GM23338 (cell line): Measurements from ENCODE around the gene LYVE1. TPM values are rescaled to one million over a fixed set of nuclear protein-coding genes. Genes with fewer than 3 reads are reported as not detected.

Experiments
- ATAC-seq: fragments of 200-7000 bp; cut with Tn5 transposase; 3 replicates; pipeline ENCODE4 v1.9.1; 2020
- DNase-seq: peaks from one replicate; pipeline ENCODE4 v3.0.0-alpha.2; 2015; ENCODE audit warnings: low spot score
- H2AFZ ChIP-seq: fragments of 200-600 bp; sonication (generic); 2 replicates; pipeline ENCODE4 v1.8.0; 2016; ENCODE audit warnings: antibody characterized with exemption, mild to moderate bottlenecking, moderate library complexity
- H3F3A ChIP-seq: fragments of 200-600 bp; sonication (generic); replicated peaks from 2 replicates; pipeline ENCODE4 v1.8.0; 2017; ENCODE audit warnings: antibody characterized with exemption, mixed run types, low read depth
- H3K27ac ChIP-seq: fragments of 200-600 bp; sonication (generic); 2 replicates; pipeline ENCODE4 v1.6.1; 2016; ENCODE audit warnings: low read depth
- H3K27me3 ChIP-seq: fragments of 200-600 bp; sonication (generic); 2 replicates; pipeline ENCODE4 v1.8.0; 2016; ENCODE audit warnings: mild to moderate bottlenecking, mixed run types, moderate library complexity; ENCODE audit not compliant: insufficient read depth
- H3K36me3 ChIP-seq: fragments of 200-600 bp; sonication (generic); 2 replicates; pipeline ENCODE4 v1.8.0; 2016; ENCODE audit warnings: mild to moderate bottlenecking; ENCODE audit not compliant: insufficient read depth
- H3K4me1 ChIP-seq: fragments of 200-600 bp; sonication (generic); 2 replicates; pipeline ENCODE4 v1.8.0; 2016; ENCODE audit warnings: mild to moderate bottlenecking, moderate library complexity; ENCODE audit not compliant: insufficient read depth
- H3K4me2 ChIP-seq: fragments of 200-600 bp; sonication (generic); 2 replicates; pipeline ENCODE4 v1.7.1; 2017; ENCODE audit warnings: mixed run types
- H3K4me3 ChIP-seq: fragments of 200-600 bp; sonication (generic); 2 replicates; pipeline ENCODE4 v1.6.1; 2016; ENCODE audit warnings: mixed run types
- H3K79me2 ChIP-seq: fragments of 200-600 bp; sonication (generic); replicated peaks from 2 replicates; pipeline ENCODE4 v1.8.0; 2017; ENCODE audit warnings: mild to moderate bottlenecking; ENCODE audit not compliant: insufficient read depth
- H3K9me2 ChIP-seq: fragments of 200-600 bp; sonication (generic); 2 replicates; pipeline ENCODE4 v1.8.0; 2017; ENCODE audit not compliant: insufficient read depth
- H4K20me1 ChIP-seq: fragments of 200-600 bp; sonication (generic); replicated peaks from 2 replicates; pipeline ENCODE4 v1.8.0; 2017; ENCODE audit warnings: mild to moderate bottlenecking; ENCODE audit not compliant: insufficient read depth
- H3K27ac Mint-ChIP-seq: 2 replicates; pipeline ENCODE4 v1.8.0; 2020; ENCODE audit warnings: inconsistent platforms, mild to moderate bottlenecking, moderate library complexity, mixed read lengths
- H3K27me3 Mint-ChIP-seq: 3 replicates; pipeline ENCODE4 v1.8.0; 2022; ENCODE audit warnings: low read depth, mild to moderate bottlenecking, moderate library complexity, mixed read lengths, inconsistent platforms; ENCODE audit not compliant: insufficient read depth, poor library complexity
- H3K36me3 Mint-ChIP-seq: 3 replicates; pipeline ENCODE4 v1.8.0; 2021; ENCODE audit warnings: low read depth, mild to moderate bottlenecking, inconsistent platforms, moderate library complexity, mixed read lengths
- H3K4me1 Mint-ChIP-seq: 3 replicates; pipeline ENCODE4 v1.8.0; 2020; ENCODE audit warnings: mild to moderate bottlenecking, inconsistent platforms, mixed read lengths
- H3K4me3 Mint-ChIP-seq: 3 replicates; pipeline ENCODE4 v1.8.0; 2021; ENCODE audit warnings: moderate library complexity, mild to moderate bottlenecking, inconsistent platforms, mixed read lengths
- H3K9me3 Mint-ChIP-seq: 3 replicates; pipeline ENCODE4 v1.8.0; 2020; ENCODE audit warnings: moderate library complexity, mild to moderate bottlenecking, inconsistent platforms, mixed read lengths
- CREB1 ChIP-seq: fragments of 250-450 bp; sonication (Bioruptor Pico); IDR thresholded peaks from 2 replicates; pipeline ENCODE4 v1.5.0; 2020; ENCODE audit warnings: low read depth, mild to moderate bottlenecking, moderate library complexity
- EZH2 ChIP-seq: fragments of 200-600 bp; sonication (generic); IDR thresholded peaks from one replicate; pipeline ENCODE4 v1.8.0; 2017; ENCODE audit warnings: antibody characterized with exemption, mild to moderate bottlenecking, low read depth; ENCODE audit not compliant: unreplicated experiment
- NANOG ChIP-seq: IDR thresholded peaks from 2 replicates; pipeline ENCODE4 v1.6.1; 2016; ENCODE audit warnings: antibody characterized with exemption, borderline replicate concordance
- POLR2AphosphoS5 ChIP-seq: IDR thresholded peaks from 2 replicates; pipeline ENCODE4 v1.6.1; 2016; ENCODE audit warnings: antibody characterized with exemption, low read depth
- STAT1 ChIP-seq: IDR thresholded peaks from one replicate; pipeline ENCODE4 v1.6.1; 2016; ENCODE audit warnings: antibody characterized with exemption; ENCODE audit not compliant: unreplicated experiment
- ZNF114 ChIP-seq: fragments of 250-450 bp; sonication (Bioruptor Pico); IDR thresholded peaks from 2 replicates; pipeline ENCODE4 v1.5.0; 2020; ENCODE audit warnings: mild to moderate bottlenecking, moderate library complexity
- ZNF331 ChIP-seq: fragments of 250-450 bp; sonication (Bioruptor Pico); IDR thresholded peaks from 2 replicates; pipeline ENCODE4 v1.5.0; 2020; ENCODE audit warnings: low read depth, mild to moderate bottlenecking, moderate library complexity
- polyA plus RNA-seq: library from polyadenylated mRNA; unstranded; fragments of >200 nt; fragmentation: Nextera tagmentation; extraction: Ambion mirVana; gene quantifications from 2 replicates; pipeline ENCODE4 v1.2.1, GENCODE V29; 2016
- total RNA-seq: library from RNA; depleted of rRNA; stranded (reverse); fragments of >200 nt; shearing (Covaris generic); gene quantifications from 2 replicates; pipeline ENCODE4 v1.2.3, GENCODE V29; 2014
- TF ChIP-seq, protein P1 (sequence below): IDR thresholded peaks from 2 replicates; pipeline ENCODE4 v1.6.1; 2016; ENCODE audit warnings: antibody characterized with exemption
- TF ChIP-seq, protein P2 (sequence below), 2 experiments: fragments of 200-600 bp in 1 of 2; sonication (generic) in 1 of 2; conservative IDR thresholded peaks; 2 replicates each; pipeline versions ENCODE4 v1.5.1 to v1.6.1; 2016 to 2017; ENCODE audit warnings: antibody characterized with exemption in 2 of 2, low read depth in 2 of 2, mild to moderate bottlenecking in 2 of 2, moderate library complexity in 1 of 2
- TF ChIP-seq, protein P3 (sequence below): fragments of 250-450 bp; sonication (Bioruptor Pico); IDR thresholded peaks from 2 replicates; pipeline ENCODE4 v1.5.0; 2020; ENCODE audit warnings: mild to moderate bottlenecking, moderate library complexity
- TF ChIP-seq, protein P4 (sequence below): IDR thresholded peaks from one replicate; pipeline ENCODE4 v1.6.1; 2018; ENCODE audit warnings: antibody characterized with exemption; ENCODE audit not compliant: unreplicated experiment

Gene LYVE1
- total and polyA plus RNA-seq, 2 experiments from 2014 or later: 0.94 TPM; not detected in 1

DNA sequence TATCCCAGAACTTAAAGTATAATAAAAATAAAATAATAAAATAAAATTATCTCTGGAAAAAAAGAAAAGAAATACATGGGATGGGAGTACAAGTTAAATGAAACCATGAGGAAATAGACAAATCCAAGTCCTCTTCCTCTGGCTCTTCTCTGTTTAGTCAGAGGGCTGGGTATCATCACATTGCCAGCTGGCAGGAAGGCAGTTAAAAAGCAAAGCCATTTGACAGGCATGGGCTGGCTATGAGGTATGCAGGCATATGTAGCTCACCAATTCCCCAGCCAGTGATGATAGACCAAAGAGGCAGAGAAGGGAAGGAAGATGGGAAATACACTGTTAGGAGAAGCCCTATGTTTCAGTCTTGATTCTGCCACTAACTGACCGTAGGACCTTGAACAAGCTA, 6.5 kb downstream of the LYVE1 start:
- no peaks in the 10 kb centered on the region for H3K27me3 Mint-ChIP-seq
- no peaks in the 10 kb centered on the region for H3F3A ChIP-seq
- ATAC-seq: no peak

More for the DNA sequence above, 6.5 kb downstream of the LYVE1 start:
- TF ChIP-seq ZNF331 (CRISPR knock-in tag) (no peak), CREB1 (CRISPR knock-in tag) (no peak), POLR2AphosphoS5 (no peak), ZNF114 (CRISPR knock-in tag) (no peak), STAT1 (no peak), NANOG (no peak), EZH2 (no peak)
- TF ChIP-seq, protein P1, sequence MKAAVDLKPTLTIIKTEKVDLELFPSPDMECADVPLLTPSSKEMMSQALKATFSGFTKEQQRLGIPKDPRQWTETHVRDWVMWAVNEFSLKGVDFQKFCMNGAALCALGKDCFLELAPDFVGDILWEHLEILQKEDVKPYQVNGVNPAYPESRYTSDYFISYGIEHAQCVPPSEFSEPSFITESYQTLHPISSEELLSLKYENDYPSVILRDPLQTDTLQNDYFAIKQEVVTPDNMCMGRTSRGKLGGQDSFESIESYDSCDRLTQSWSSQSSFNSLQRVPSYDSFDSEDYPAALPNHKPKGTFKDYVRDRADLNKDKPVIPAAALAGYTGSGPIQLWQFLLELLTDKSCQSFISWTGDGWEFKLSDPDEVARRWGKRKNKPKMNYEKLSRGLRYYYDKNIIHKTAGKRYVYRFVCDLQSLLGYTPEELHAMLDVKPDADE: no peak
- TF ChIP-seq, protein P2, sequence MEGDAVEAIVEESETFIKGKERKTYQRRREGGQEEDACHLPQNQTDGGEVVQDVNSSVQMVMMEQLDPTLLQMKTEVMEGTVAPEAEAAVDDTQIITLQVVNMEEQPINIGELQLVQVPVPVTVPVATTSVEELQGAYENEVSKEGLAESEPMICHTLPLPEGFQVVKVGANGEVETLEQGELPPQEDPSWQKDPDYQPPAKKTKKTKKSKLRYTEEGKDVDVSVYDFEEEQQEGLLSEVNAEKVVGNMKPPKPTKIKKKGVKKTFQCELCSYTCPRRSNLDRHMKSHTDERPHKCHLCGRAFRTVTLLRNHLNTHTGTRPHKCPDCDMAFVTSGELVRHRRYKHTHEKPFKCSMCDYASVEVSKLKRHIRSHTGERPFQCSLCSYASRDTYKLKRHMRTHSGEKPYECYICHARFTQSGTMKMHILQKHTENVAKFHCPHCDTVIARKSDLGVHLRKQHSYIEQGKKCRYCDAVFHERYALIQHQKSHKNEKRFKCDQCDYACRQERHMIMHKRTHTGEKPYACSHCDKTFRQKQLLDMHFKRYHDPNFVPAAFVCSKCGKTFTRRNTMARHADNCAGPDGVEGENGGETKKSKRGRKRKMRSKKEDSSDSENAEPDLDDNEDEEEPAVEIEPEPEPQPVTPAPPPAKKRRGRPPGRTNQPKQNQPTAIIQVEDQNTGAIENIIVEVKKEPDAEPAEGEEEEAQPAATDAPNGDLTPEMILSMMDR (conservative IDR thresholded peaks at IDR 0.05; ENCODE audit: low read depth in 2 of 2): no peak
- TF ChIP-seq, protein P3, sequence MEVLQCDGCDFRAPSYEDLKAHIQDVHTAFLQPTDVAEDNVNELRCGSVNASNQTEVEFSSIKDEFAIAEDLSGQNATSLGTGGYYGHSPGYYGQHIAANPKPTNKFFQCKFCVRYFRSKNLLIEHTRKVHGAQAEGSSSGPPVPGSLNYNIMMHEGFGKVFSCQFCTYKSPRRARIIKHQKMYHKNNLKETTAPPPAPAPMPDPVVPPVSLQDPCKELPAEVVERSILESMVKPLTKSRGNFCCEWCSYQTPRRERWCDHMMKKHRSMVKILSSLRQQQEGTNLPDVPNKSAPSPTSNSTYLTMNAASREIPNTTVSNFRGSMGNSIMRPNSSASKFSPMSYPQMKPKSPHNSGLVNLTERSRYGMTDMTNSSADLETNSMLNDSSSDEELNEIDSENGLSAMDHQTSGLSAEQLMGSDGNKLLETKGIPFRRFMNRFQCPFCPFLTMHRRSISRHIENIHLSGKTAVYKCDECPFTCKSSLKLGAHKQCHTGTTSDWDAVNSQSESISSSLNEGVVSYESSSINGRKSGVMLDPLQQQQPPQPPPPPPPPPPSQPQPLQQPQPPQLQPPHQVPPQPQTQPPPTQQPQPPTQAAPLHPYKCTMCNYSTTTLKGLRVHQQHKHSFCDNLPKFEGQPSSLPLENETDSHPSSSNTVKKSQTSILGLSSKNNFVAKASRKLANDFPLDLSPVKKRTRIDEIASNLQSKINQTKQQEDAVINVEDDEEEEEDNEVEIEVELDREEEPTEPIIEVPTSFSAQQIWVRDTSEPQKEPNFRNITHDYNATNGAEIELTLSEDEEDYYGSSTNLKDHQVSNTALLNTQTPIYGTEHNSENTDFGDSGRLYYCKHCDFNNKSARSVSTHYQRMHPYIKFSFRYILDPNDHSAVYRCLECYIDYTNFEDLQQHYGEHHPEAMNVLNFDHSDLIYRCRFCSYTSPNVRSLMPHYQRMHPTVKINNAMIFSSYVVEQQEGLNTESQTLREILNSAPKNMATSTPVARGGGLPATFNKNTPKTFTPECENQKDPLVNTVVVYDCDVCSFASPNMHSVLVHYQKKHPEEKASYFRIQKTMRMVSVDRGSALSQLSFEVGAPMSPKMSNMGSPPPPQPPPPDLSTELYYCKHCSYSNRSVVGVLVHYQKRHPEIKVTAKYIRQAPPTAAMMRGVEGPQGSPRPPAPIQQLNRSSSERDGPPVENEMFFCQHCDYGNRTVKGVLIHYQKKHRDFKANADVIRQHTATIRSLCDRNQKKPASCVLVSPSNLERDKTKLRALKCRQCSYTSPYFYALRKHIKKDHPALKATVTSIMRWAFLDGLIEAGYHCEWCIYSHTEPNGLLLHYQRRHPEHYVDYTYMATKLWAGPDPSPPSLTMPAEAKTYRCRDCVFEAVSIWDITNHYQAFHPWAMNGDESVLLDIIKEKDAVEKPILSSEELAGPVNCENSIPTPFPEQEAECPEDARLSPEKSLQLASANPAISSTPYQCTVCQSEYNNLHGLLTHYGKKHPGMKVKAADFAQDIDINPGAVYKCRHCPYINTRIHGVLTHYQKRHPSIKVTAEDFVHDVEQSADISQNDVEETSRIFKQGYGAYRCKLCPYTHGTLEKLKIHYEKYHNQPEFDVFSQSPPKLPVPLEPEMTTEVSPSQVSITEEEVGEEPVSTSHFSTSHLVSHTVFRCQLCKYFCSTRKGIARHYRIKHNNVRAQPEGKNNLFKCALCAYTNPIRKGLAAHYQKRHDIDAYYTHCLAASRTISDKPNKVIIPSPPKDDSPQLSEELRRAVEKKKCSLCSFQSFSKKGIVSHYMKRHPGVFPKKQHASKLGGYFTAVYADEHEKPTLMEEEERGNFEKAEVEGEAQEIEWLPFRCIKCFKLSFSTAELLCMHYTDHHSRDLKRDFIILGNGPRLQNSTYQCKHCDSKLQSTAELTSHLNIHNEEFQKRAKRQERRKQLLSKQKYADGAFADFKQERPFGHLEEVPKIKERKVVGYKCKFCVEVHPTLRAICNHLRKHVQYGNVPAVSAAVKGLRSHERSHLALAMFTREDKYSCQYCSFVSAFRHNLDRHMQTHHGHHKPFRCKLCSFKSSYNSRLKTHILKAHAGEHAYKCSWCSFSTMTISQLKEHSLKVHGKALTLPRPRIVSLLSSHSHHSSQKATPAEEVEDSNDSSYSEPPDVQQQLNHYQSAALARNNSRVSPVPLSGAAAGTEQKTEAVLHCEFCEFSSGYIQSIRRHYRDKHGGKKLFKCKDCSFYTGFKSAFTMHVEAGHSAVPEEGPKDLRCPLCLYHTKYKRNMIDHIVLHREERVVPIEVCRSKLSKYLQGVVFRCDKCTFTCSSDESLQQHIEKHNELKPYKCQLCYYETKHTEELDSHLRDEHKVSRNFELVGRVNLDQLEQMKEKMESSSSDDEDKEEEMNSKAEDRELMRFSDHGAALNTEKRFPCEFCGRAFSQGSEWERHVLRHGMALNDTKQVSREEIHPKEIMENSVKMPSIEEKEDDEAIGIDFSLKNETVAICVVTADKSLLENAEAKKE (CRISPR knock-in tag): no peak
- TF ChIP-seq, protein P4, sequence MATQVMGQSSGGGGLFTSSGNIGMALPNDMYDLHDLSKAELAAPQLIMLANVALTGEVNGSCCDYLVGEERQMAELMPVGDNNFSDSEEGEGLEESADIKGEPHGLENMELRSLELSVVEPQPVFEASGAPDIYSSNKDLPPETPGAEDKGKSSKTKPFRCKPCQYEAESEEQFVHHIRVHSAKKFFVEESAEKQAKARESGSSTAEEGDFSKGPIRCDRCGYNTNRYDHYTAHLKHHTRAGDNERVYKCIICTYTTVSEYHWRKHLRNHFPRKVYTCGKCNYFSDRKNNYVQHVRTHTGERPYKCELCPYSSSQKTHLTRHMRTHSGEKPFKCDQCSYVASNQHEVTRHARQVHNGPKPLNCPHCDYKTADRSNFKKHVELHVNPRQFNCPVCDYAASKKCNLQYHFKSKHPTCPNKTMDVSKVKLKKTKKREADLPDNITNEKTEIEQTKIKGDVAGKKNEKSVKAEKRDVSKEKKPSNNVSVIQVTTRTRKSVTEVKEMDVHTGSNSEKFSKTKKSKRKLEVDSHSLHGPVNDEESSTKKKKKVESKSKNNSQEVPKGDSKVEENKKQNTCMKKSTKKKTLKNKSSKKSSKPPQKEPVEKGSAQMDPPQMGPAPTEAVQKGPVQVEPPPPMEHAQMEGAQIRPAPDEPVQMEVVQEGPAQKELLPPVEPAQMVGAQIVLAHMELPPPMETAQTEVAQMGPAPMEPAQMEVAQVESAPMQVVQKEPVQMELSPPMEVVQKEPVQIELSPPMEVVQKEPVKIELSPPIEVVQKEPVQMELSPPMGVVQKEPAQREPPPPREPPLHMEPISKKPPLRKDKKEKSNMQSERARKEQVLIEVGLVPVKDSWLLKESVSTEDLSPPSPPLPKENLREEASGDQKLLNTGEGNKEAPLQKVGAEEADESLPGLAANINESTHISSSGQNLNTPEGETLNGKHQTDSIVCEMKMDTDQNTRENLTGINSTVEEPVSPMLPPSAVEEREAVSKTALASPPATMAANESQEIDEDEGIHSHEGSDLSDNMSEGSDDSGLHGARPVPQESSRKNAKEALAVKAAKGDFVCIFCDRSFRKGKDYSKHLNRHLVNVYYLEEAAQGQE: no peak
- Mint-ChIP-seq H3K4me1 (no peaks in the 10 kb centered on the region; the same call in 2 of the 3 replicates), H3K36me3 (no peaks in the 10 kb centered on the region), H3K27ac (no peak overlapping the region), H3K9me3 (no peaks in the 10 kb centered on the region), H3K4me3 (no peak overlapping the region)
- Histone ChIP-seq H3K4me1 (no peaks in the 10 kb centered on the region), H3K4me3 (no peak overlapping the region), H3K27me3 (no peaks in the 10 kb centered on the region), H2AFZ (no peak overlapping the region), H3K9me2 (no peaks in the 10 kb centered on the region), H3K79me2 (no peaks in the 10 kb centered on the region), H4K20me1 (no peaks in the 10 kb centered on the region), H3K4me2 (no peak overlapping the region), H3K27ac (no peak overlapping the region), H3K36me3 (no peaks in the 10 kb centered on the region)
- DNase-seq: no peak
